Measurements from ENCODE around the gene ARHGAP5.
A peak's percentile ranks its signal among the peaks of the same experiment; 100 is the strongest.

The ARHGAP5 gene

GRCh38 chr14:32166924-32167323, 89.8 kb downstream of the ARHGAP5 start:
- Mint-ChIP-seq H3K27ac (no peak overlapping the region), H3K36me3 (ENCODE audit: low read depth) (no peaks in the 10 kb centered on the region), H3K9me3 (peaks cover 6% of the 10 kb centered on the region)

GRCh38 chr14:32167907-32168306, 90.8 kb downstream of the ARHGAP5 start:
- H3K27me3 Mint-ChIP-seq: no peaks in the 10 kb centered on the region
- no peak overlapping the region for H3K4me3 Mint-ChIP-seq
- H3K9me3 Mint-ChIP-seq: no peaks in the 10 kb centered on the region
- H3K27ac Mint-ChIP-seq: no peak overlapping the region
- H3K36me3 Mint-ChIP-seq (ENCODE audit: low read depth): no peaks in the 10 kb centered on the region
- H3K4me1 Mint-ChIP-seq (ENCODE audit: low read depth): no peaks in the 10 kb centered on the region

More at GRCh38 chr14:32166924-32167323, 89.8 kb downstream of the ARHGAP5 start:
- Mint-ChIP-seq H3K4me1 (ENCODE audit: low read depth) (no peaks in the 10 kb centered on the region), H3K4me3 (no peak overlapping the region), H3K27me3 (no peaks in the 10 kb centered on the region)

- no peaks in the 10 kb centered on the region for H3K9me3 Mint-ChIP-seq
- H3K4me3 Mint-ChIP-seq: no peak overlapping the region
- H3K27me3 Mint-ChIP-seq: no peaks in the 10 kb centered on the region
- no peaks in the 10 kb centered on the region for H3K4me1 Mint-ChIP-seq (ENCODE audit: low read depth)
- no peak overlapping the region for H3K27ac Mint-ChIP-seq
- H3K36me3 Mint-ChIP-seq (ENCODE audit: low read depth): no peaks in the 10 kb centered on the region
Observed at GRCh38 chr14:32169191-32169590, 92.1 kb downstream of the ARHGAP5 start.

GRCh38 chr14:32171469-32171868, 94.4 kb downstream of the ARHGAP5 start:
- H3K36me3 Mint-ChIP-seq (ENCODE audit: low read depth): no peaks in the 10 kb centered on the region
- H3K27ac Mint-ChIP-seq: no peak overlapping the region
- no peaks in the 10 kb centered on the region for H3K4me1 Mint-ChIP-seq (ENCODE audit: low read depth)

GRCh38 chr14:32183151-32184058, 106.3 kb downstream of the ARHGAP5 start:
- H3K27ac Mint-ChIP-seq: no peak overlapping the region
- H3K4me1 Mint-ChIP-seq (ENCODE audit: low read depth): peaks cover 6% of the 10 kb centered on the region
- H3K9me3 Mint-ChIP-seq: peaks cover 15% of the 10 kb centered on the region
- no peaks in the 10 kb centered on the region for H3K36me3 Mint-ChIP-seq (ENCODE audit: low read depth)
- no peak overlapping the region for H3K4me3 Mint-ChIP-seq
- H3K27me3 Mint-ChIP-seq: peaks cover 13% of the 10 kb centered on the region

More at GRCh38 chr14:32171469-32171868, 94.4 kb downstream of the ARHGAP5 start:
- Mint-ChIP-seq H3K4me3 (no peak overlapping the region), H3K27me3 (no peaks in the 10 kb centered on the region), H3K9me3 (no peaks in the 10 kb centered on the region)

- H3K27me3 Mint-ChIP-seq: peaks cover 10% of the 10 kb centered on the region
- H3K9me3 Mint-ChIP-seq: peaks cover 12% of the 10 kb centered on the region
- no peak overlapping the region for H3K27ac Mint-ChIP-seq
- no peak overlapping the region for H3K4me3 Mint-ChIP-seq
- H3K4me1 Mint-ChIP-seq (ENCODE audit: low read depth): peaks cover 6% of the 10 kb centered on the region
- H3K36me3 Mint-ChIP-seq (ENCODE audit: low read depth): no peaks in the 10 kb centered on the region
Observed at GRCh38 chr14:32185097-32185496, 108.0 kb downstream of the ARHGAP5 start.

GRCh38 chr14:32186248-32186647, 109.1 kb downstream of the ARHGAP5 start:
- Mint-ChIP-seq H3K27ac (no peak overlapping the region), H3K4me3 (no peak overlapping the region), H3K9me3 (peaks cover 12% of the 10 kb centered on the region), H3K4me1 (ENCODE audit: low read depth) (peaks cover 6% of the 10 kb centered on the region), H3K36me3 (ENCODE audit: low read depth) (no peaks in the 10 kb centered on the region), H3K27me3 (peaks cover 10% of the 10 kb centered on the region)

- peaks cover 6% of the 10 kb centered on the region for H3K9me3 Mint-ChIP-seq
- no peaks in the 10 kb centered on the region for H3K36me3 Mint-ChIP-seq (ENCODE audit: low read depth)
- no peak overlapping the region for H3K4me3 Mint-ChIP-seq
- no peak overlapping the region for H3K27ac Mint-ChIP-seq
- peaks cover 11% of the 10 kb centered on the region for H3K4me1 Mint-ChIP-seq (ENCODE audit: low read depth)
- peaks cover 9% of the 10 kb centered on the region for H3K27me3 Mint-ChIP-seq
Observed at GRCh38 chr14:32189811-32190210, 112.7 kb downstream of the ARHGAP5 start.

- peaks cover 11% of the 10 kb centered on the region for H3K4me1 Mint-ChIP-seq (ENCODE audit: low read depth)
- H3K36me3 Mint-ChIP-seq (ENCODE audit: low read depth): no peaks in the 10 kb centered on the region
- no peak overlapping the region for H3K4me3 Mint-ChIP-seq
- peaks cover 12% of the 10 kb centered on the region for H3K27me3 Mint-ChIP-seq
- H3K27ac Mint-ChIP-seq: no peak overlapping the region
- H3K9me3 Mint-ChIP-seq: peaks cover 6% of the 10 kb centered on the region
Observed at GRCh38 chr14:32190673-32191072, 113.6 kb downstream of the ARHGAP5 start.

- H3K4me1 Mint-ChIP-seq (ENCODE audit: low read depth): peaks cover 9% of the 10 kb centered on the region
Observed at GRCh38 chr14:32192712-32193373, 115.7 kb downstream of the ARHGAP5 start.

GRCh38 chr14:32193532-32193931, 116.4 kb downstream of the ARHGAP5 start:
- Mint-ChIP-seq H3K4me1 (ENCODE audit: low read depth) (peaks cover 12% of the 10 kb centered on the region), H3K4me3 (no peak overlapping the region), H3K36me3 (ENCODE audit: low read depth) (no peaks in the 10 kb centered on the region), H3K27ac (no peak overlapping the region), H3K9me3 (no peaks in the 10 kb centered on the region), H3K27me3 (peaks cover 10% of the 10 kb centered on the region)

More at GRCh38 chr14:32192712-32193373, 115.7 kb downstream of the ARHGAP5 start:
- Mint-ChIP-seq H3K36me3 (ENCODE audit: low read depth) (no peaks in the 10 kb centered on the region), H3K4me3 (no peak overlapping the region), H3K27me3 (peaks cover 10% of the 10 kb centered on the region), H3K9me3 (no peaks in the 10 kb centered on the region), H3K27ac (no peak overlapping the region)

GRCh38 chr14:32195636-32196035, 118.5 kb downstream of the ARHGAP5 start:
- H3K27me3 Mint-ChIP-seq: peaks cover 13% of the 10 kb centered on the region
- H3K27ac Mint-ChIP-seq: no peak overlapping the region
- H3K9me3 Mint-ChIP-seq: no peaks in the 10 kb centered on the region
- peaks cover 21% of the 10 kb centered on the region for H3K4me1 Mint-ChIP-seq (ENCODE audit: low read depth)
- H3K36me3 Mint-ChIP-seq (ENCODE audit: low read depth): no peaks in the 10 kb centered on the region
- H3K4me3 Mint-ChIP-seq: no peak overlapping the region

- no peak overlapping the region for H3K27ac Mint-ChIP-seq
- H3K9me3 Mint-ChIP-seq: no peaks in the 10 kb centered on the region
- H3K4me1 Mint-ChIP-seq (ENCODE audit: low read depth): peaks cover 39% of the 10 kb centered on the region
- peaks cover 13% of the 10 kb centered on the region for H3K27me3 Mint-ChIP-seq
- no peaks in the 10 kb centered on the region for H3K36me3 Mint-ChIP-seq (ENCODE audit: low read depth)
- H3K4me3 Mint-ChIP-seq: no peak overlapping the region
Observed at GRCh38 chr14:32197919-32198318, 120.8 kb downstream of the ARHGAP5 start.

GRCh38 chr14:32200368-32201192, 123.5 kb downstream of the ARHGAP5 start:
- Mint-ChIP-seq H3K4me3 (peak overlapping the region; percentile 88), H3K27ac (peak overlapping the region; percentile 99), H3K36me3 (ENCODE audit: low read depth) (no peaks in the 10 kb centered on the region), H3K27me3 (peaks cover 6% of the 10 kb centered on the region), H3K9me3 (no peaks in the 10 kb centered on the region), H3K4me1 (ENCODE audit: low read depth) (peaks cover 54% of the 10 kb centered on the region)
